Epithelial cell of prostate (primary cell): Measurements from ENCODE around the gene DMD.
"Not testable (repeated sequence)": the region's sequence is repeated elsewhere in the genome, so short reads cannot be mapped to it uniquely, and the experiment has no call there.

Experiments used
- DNase-seq: peaks from one replicate; pipeline ENCODE4 v3.0.0-alpha.2; 2011; ENCODE audit warnings: low read depth, low spot score
- H3K27ac ChIP-seq: fragments of 450-650 bp; 2 replicates; pipeline ENCODE4 v1.5.1; 2017; ENCODE audit warnings: mild to moderate bottlenecking

The DMD gene

DNA sequence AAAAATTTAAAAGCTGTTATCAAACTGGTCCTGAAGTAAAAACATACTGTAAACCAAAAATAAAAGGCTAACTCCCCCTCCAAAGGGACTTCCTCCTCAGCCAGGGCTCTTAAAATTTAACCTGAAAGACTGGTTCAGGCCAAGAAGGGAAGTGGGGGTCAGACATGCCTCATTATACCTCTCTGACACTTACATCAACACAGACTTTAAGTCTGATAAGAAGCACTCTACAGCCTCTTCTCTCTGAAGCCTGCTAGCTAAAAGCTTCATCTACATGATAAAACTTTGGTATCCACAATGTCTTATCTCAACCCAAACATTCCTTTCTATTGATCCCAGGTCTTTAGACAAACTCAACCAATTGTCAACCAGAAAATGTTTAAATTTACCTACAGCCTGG, 682.9 kb downstream of the DMD start:
- not testable (repeated sequence) for DNase-seq, H3K27ac ChIP-seq

DNA sequence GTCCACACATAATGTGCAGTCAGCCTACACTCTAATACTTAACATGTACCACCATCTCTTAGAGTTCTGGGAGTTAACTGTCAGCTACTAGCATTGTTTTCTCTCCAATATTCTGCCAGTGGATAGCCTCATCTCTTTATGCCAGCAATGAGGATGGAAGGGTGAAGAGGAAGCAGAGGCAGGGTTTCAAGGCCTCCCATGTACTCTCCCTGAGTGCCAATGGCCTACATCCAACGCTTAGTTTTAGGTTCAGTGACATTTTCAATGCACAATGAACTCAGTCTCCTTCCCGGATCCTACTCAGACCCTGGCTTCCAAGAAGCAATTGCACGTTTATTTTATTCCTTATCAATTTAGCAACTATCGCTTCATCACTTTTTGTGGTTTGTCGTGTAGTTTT, 686.1 kb downstream of the DMD start:
- H3K27ac ChIP-seq: no peak overlapping the region
- DNase-seq: no peak

DNA sequence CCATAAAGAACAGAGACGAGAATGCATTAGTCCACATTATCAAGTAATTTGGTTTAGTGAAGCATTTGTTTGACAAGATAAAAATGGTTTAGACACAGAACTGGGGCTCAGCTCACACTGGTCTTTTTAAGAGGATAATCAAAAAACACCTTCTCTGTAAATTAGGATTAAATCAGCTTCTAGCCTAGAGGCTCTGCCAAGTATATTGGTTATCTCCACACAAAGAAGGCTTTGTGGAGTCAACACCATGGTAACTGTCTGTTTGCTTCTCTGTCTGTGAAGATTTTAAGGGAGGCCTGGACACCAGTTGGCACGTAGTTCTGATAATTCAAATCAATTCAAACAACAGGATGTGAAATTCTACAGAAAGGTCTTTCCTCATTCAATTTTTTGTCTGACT, 687.0 kb downstream of the DMD start:
- DNase-seq: no peak

DNA sequence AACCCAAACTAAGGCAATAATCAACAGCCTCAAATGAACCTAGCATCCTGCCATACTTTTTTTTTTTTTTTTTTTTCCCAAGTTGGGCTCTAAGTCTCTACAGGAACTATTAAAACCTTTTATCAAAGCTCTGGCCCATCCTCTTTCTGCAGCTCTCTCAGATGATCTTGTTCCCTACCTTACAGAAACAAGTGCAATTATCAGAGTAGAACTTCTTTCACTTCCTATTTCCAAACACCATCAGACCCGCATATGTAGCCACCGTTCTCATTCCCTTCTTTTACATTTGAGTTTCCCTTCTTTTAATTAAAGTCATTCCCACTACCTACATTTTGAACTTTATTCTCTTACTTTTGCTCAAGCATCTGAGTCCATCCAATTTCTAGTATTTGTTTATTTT, 690.6 kb downstream of the DMD start:
- no peak for DNase-seq
- H3K27ac ChIP-seq: no peak overlapping the region

More for the DNA sequence above, 687.0 kb downstream of the DMD start:
- H3K27ac ChIP-seq: no peak overlapping the region

DNA sequence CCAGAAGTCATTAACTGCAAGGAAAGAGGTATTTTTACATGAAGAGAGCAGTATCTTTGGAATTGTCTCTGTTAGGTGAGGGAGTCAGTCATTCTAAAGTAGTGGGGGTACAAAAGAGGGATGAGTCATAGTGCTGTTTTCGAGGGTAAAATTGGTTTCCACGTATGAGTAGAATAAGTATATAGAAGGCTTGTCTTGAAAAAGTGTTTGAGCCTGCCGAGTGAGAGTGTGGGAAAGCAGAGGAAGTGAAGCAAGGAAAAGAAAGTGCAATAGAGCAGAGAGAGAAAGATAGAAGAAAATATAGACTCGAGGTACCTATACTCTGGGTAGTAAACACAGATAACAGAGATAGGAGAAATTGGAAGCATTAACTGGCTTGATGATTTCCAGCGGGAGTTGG, 696.4 kb downstream of the DMD start:
- no peak overlapping the region for H3K27ac ChIP-seq
- no peak for DNase-seq

DNA sequence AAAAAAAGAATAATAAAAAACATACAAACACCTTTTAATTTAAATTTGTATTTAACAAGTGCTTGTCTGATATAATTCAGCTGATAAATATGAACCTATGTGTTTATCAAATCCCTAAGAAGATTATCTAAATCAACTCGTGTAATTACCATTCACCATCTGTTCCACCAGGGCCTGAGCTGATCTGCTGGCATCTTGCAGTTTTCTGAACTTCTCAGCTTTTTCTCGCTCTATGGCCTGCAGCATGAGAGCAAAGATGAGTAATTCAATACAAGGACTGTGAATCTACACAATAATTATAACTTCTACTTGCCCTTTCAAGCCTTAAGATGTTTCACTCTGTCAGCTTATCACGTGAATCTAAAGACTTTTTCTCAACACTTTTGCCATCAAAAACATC, 709.7 kb downstream of the DMD start:
- H3K27ac ChIP-seq: no peak overlapping the region
- DNase-seq: no peak

DNA sequence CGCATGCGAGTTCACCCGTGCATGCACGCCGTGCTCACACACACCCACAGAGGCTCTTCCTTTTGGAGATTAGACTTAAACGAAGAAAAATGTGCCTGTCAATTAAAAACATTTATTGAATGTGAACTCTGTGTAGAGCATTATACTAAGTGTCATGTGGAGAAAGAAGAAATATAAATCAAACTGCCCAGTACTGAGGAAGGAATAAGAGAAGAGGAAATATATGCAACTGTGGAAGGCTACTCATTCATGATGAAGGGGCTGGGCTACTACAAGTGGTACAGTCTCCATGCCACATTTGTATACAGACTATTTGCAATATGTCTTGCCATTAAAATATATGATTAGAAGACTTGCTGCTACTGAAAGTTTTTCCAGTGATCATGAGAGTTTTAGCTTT, 714.7 kb downstream of the DMD start:
- DNase-seq: no peak
- H3K27ac ChIP-seq: no peak overlapping the region

DNA sequence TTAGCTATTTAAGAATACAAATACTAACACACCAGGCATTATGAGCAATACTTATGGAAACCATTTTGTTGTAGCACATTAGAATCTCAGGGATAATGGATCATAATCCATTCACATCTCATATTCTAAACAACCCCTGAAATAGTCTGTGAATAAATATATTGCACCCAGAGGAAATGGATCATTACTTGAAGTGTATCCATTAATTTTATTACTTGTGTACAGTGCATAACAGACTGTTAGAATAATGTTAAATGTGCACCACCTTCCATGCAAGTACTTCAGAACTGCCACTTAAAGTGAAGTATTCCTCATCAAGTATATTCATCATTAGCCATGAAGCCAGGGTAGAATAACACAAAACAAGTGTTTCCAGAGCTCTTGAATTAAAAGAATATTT, 715.5 kb downstream of the DMD start:
- H3K27ac ChIP-seq: no peak overlapping the region
- DNase-seq: no peak

DNA sequence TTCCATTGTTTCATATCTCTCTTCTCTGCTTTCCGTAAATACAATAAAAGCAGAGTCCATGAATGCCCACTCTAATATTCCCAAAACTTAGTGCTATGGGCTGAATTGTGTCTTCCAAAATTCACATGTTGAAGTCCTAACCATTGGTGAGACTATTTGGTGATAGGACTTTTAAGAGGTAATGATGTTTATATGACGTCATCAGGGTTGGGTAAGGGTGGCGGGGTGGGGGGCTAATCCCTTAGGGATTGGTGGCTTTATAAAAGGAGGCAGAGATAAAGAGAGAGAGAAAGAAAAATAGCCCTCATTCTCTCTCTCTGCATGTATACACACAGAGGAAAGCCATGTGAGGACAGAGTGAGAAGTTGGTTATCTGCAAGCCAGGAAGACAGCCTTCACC, 722.2 kb downstream of the DMD start:
- H3K27ac ChIP-seq: no peak overlapping the region

DNA sequence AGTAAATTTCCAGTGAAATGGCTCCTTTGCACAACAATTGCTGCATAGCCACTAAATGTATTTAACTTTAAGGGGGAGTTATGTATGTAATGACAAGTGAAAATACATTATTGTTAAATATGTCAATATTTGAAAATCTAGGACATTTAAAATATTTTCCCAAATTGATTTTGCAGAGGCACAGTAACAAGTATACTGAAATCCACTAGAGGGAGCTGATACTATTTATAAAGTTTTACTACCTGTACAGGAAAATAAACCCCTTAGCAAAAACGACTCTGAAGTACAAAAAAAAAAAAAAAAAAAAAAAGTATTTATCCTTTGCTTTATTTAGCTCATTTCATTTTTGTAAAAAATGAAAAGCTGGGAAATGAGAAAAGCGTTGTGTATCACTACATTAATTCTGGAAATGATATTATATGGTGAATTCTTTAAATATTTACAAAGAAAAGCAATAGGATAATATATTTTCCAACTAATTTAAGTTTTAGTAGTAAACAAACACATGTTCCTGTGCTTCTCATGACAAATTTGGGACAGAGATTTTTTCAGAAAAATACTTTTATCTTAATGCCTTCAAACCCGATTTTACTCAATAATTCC, 727.7 kb downstream of the DMD start:
- no peak for DNase-seq
- no peak overlapping the region for H3K27ac ChIP-seq

More for the DNA sequence above, 722.2 kb downstream of the DMD start:
- DNase-seq: no peak

DNA sequence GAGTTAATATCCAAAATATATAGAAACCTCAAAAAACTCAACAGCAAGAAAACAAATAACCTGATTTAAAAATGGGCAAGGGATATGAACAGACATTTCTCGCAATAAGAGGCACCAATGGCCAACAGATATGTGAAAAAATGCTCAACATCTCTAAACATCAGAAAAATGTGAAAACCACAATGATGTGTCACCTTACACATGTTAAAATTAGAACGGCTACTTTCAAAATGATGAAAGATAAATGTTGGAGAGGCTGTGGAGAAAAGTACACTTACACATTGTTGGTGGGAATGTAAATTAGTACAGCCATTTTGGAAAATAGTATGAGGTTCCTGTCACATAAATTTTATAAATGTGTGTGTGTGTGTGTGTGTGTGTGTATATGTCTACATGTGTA, 731.3 kb downstream of the DMD start:
- no peak for DNase-seq
- H3K27ac ChIP-seq: no peak overlapping the region

DNA sequence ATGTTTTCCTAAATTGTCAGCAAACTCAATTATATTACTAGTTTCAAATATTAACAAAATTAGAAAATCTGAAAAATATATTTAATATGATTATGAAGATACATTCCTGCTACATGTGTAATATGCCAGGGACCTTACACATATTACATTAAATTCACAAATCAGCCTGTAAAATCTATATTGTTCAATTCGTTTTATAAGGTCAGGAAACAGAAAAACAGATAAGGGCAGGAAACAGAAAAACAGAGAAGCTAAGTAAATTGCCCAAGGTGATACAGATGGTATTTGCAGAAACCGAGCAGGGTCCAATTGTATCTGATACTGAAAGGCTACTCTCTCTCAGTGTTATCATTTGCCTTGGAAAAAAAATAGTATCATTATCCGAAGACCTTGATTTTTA, 739.0 kb downstream of the DMD start:
- DNase-seq: no peak
- H3K27ac ChIP-seq: no peak overlapping the region

DNA sequence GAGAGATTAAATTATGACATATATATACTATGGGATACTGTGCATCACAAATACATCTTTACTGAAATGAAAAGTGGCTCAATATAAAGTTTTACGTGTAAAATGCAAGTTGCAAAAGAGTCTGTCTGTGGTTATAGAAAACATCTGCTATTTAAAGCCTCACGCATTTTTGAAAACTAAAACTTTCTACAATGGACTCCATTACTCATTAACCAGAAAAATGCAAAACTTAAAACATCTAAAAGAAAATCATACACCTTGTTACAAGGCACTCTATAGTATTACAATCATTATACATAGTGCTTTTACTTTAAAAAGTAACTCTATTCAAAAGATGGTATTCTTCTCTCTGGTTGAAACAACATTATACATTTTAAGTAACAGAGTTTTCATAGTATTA, 755.6 kb downstream of the DMD start:
- H3K27ac ChIP-seq: no peak overlapping the region
- no peak for DNase-seq

DNA sequence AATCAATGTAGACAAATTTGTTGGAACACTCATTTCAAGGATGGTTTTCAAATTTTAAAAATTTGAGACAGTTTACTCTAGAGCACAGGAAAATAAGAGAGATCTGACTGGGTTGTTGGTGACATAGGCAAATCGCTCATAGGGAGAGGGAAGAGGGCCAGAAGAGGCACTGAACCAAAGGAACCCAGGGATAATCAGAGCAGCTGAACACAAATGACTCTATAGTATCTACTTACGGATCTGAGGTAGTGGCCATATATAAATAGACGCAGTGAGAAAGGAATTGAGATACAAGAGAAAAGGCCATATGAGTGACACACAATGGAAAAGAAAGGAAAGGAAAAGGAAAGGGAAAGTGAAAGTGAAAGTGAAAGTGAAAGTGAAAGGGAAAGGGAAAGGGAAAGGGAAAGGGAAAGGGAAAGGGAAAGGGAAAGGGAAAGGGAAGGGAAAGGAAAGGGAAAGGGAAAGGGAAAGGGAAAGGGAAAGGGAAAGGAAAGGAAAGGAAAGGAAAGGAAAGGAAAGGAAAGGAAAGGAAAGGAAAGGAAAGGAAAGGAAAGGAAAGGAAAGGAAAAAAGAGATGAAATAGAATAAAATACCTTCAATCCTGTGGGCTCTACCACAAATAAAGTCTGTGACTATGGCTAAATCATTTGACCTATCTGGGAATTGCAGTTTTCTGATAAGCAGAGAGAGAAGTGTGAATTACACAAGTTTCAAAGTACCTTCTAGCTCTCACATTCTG, 759.2 kb downstream of the DMD start:
- H3K27ac ChIP-seq: no peak overlapping the region
- DNase-seq: no peak

DNA sequence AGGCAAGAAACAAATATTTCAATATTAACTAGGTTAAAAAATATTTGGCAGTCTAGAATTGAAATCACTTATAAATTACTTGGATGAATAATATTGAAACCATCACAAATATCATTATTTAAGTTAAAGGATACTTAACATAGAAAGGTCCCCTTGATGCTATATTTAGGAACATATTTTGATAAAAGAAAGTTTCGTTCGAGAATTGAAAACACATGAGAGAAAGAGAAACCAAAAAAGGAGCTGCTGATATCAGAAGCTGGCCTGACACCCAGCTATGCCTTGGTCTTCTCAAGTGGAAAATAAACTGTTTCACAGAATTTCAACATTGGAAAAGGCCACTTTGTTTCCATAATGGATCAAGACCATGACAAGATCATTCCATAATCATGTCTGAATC, 762.4 kb downstream of the DMD start:
- H3K27ac ChIP-seq: no peak overlapping the region
- DNase-seq: no peak

DNA sequence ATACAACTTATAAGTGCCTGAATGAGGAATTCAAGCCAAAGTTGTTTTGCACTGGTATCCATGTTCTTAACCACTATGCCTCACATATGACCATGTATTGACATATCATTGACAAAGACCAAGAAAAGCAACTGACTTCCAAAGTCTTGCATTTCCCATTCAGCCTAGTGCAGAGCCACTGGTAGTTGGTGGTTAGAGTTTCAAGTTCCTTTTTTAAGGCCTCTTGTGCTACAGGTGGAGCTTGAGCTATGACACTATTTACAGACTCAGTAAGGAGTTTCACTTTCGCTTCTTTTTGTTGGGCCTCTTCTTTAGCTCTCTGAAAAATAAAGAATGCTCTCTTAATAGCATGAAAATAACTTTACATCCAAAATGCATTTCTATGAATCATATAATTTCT, 763.0 kb downstream of the DMD start:
- no peak for DNase-seq
- H3K27ac ChIP-seq: no peak overlapping the region

DNA sequence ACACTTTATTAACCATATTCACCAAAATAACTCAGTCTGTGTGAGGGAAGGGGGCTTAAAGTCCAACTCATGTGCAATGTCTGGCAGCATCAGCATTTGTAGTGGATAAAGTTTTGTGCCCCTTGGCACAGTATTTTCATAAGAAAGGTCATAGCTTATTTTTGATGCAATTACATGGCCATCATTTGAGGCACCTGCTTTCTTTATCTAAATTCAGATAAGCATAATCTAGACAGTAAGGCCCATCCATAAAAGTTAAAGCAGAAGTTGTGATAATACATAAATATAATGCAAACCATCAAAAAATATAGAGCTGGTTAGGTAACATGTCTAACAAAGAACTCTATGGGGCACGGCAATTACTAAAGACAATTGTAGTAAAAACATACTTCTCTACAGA, 763.7 kb downstream of the DMD start:
- no peak overlapping the region for H3K27ac ChIP-seq

DNA sequence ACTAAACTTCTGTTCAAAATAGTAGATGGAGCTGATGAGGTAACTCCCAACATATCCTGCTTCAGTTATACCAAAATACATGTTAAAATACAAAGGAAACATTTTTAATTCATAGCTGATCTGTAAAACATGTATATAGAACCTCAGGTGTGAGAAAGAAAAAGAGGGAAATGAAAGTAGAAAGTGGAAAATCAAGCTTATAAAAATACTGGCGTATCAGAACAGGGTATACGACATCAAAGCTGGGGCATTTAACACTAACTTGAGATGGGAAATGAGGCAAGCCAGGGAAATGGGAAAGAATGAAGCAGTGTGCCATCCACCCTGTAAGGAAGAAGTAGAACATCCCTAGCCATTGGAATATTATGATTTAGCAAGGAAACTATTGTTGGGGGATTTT, 767.5 kb downstream of the DMD start:
- no peak overlapping the region for H3K27ac ChIP-seq
- no peak for DNase-seq

More for the DNA sequence above, 763.7 kb downstream of the DMD start:
- DNase-seq: no peak

DNA sequence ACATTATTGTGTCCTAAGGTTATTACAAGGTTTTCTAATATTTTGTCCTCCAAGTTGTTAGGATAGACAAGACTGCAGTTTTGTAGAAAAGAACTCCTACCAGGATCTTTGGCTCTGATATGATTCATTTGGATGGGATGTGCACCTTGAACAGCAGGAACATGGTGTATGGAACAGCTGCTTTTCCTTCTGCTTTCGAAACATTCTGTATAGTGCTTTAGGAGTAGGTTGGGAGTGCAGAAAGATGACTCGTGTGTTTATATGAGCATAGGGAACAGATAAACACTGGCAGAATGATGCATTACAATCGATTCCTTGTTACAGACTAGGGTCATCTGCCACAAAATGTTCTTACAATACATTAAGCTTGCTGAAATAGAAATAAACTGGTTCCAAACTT, 790.1 kb downstream of the DMD start:
- H3K27ac ChIP-seq: no peak overlapping the region
- no peak for DNase-seq

DNA sequence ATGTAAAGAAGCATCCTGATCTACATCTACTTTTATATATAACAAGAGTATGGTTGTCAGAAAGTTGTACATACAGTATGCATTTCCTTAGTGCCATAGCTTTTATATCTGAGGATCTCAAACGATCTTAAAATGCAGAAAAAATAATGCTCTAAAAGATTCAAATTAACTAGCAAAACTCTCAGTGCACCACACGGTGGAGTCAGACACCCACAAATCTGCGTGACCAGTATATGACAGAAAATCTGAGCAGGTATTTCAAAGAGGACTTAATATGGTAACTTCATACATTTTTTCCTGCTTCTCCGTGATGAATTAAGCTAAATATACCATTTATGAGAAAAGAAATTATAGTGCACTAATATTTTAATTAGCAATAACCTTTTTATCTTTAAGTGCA, 803.0 kb downstream of the DMD start:
- no peak for DNase-seq
- no peak overlapping the region for H3K27ac ChIP-seq

DNA sequence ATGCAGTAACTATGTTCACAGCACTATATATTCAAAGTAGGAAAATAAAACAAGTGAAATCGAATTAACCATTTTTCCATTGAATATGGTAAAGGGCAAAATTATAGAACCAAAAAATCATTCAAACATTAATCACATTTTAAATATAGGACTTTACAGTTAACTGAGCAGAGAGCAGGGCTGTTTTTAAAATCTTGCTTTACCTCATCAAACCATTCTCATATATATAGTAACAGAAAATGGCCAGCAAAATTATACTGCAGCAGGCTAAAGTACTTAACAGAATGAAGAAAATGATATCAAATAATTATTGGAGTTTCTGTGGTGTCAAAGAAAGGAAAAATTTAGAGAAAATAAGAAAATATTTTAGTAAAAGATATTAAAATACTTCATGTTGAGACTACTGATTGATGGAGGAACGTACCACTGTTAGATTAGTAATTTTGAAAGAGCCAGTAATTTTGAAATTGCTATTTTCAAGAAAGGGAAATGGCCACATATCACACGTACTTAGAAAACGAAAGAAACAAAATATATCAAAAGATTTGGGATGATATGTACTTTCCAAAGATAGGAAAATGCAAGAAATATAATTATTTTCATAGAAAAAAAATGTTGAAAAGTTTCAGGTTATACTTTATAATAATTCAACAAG, 813.7 kb downstream of the DMD start:
- no peak for DNase-seq
- no peak overlapping the region for H3K27ac ChIP-seq

DNA sequence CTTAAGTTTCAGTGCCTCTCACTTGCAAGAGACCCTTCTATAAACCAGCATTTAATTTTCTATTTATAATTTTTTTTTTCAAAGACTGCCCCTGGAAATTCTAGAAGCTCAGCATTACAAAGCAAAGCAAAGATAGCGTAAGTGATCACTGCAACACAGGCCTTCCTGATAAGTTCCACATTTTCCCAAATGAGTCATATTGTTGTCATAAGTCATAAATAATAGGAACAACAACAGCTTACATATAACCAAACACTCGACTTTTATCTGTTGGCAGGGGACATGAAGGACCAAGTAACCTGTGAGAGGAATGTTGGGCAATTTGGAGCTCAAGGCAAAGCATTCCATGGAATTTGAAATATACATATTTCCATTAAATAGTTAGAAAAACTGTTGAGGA, 815.5 kb downstream of the DMD start:
- DNase-seq: no peak
- no peak overlapping the region for H3K27ac ChIP-seq
